Calu3 (cell line): ENCODE results near the gene SP1. TPM values are rescaled to one million over a fixed set of nuclear protein-coding genes. Genes with fewer than 3 reads are reported as not detected.
"Not testable (repeated sequence)": the region's sequence is repeated elsewhere in the genome, so short reads cannot be mapped to it uniquely, and the experiment has no call there.

ENCODE experiments used
- BruUV-seq: library from RNA; stranded (reverse); fragments of 400-500 nt; replicated peaks from 2 replicates; lab custom pipeline; 2021; lab: Mats Ljungman, UMichigan
- CTCF ChIA-PET: fragments of 300-600 bp; sonication (Branson Sonifier 250); formaldehyde crosslinking; loops from one replicate; lab custom pipeline; 2022; ENCODE audit warnings: antibody characterized with exemption; lab: Charles Lee
- DNase-seq: peaks from one replicate; pipeline ENCODE4 v3.0.0; 2022
- H3K27ac Mint-ChIP-seq: one replicate; pipeline ENCODE4 v1.8.0; 2022; ENCODE audit warnings: mixed read lengths; ENCODE audit not compliant: unreplicated experiment
- H3K27me3 Mint-ChIP-seq: one replicate; pipeline ENCODE4 v1.8.0; 2022; ENCODE audit warnings: mixed read lengths; ENCODE audit not compliant: unreplicated experiment
- H3K36me3 Mint-ChIP-seq: one replicate; pipeline ENCODE4 v1.8.0; 2022; ENCODE audit warnings: mild to moderate bottlenecking, moderate library complexity, mixed read lengths; ENCODE audit not compliant: insufficient read depth, unreplicated experiment
- H3K4me1 Mint-ChIP-seq: one replicate; pipeline ENCODE4 v1.8.0; 2022; ENCODE audit warnings: mild to moderate bottlenecking, low read depth, mixed read lengths; ENCODE audit not compliant: unreplicated experiment
- H3K4me3 Mint-ChIP-seq: one replicate; pipeline ENCODE4 v1.8.0; 2022; ENCODE audit warnings: mild to moderate bottlenecking, low read depth, moderate library complexity, mixed read lengths; ENCODE audit not compliant: unreplicated experiment
- H3K9me3 Mint-ChIP-seq: one replicate; pipeline ENCODE4 v1.8.0; 2022; ENCODE audit warnings: low read depth, mixed read lengths; ENCODE audit not compliant: unreplicated experiment
- CTCF ChIP-seq: fragments of 200-600 bp; IDR thresholded peaks from one replicate; pipeline ENCODE4 v1.8.0; 2022; ENCODE audit warnings: antibody characterized with exemption; ENCODE audit not compliant: unreplicated experiment
- intact Hi-C: fragments of 100-400 bp; cut with micrococcal nuclease; formaldehyde crosslinking; loops from one replicate; pipeline ENCODE4 v1.10.0; 2022; ENCODE audit not compliant: unreplicated experiment
- total RNA-seq: library from RNA; stranded (reverse); gene quantifications from 2 replicates; pipeline ENCODE4 v1.2.3, GENCODE V29; 2022

SP1 gene
- total RNA-seq, 1 experiment from 2014 or later, result 58.0 TPM

DNA sequence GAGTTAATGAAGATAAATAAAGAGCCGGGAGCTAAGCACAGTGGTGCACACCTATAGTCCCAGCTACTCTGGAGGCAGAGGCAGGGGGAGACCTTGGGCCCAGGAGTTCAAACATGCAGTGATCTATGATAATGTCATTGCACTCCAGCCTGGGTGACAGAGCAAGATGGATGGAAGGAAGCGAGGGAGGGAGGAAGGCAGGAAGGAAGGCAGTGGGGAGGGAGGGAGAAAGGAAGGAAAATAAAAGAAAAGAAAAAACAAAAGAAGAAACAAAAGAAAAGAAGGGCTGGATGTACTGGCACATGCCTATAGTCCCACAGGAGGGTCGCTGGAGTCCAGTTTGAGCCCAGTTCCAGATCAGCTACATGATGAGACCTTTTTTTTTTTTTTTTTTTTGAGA, 24.9 kb upstream of the SP1 start:
- Mint-ChIP-seq H3K4me3 (no peak overlapping the region), H3K27ac (no peak overlapping the region), H3K36me3 (no peaks in the 10 kb centered on the region), H3K27me3 (no peaks in the 10 kb centered on the region), H3K4me1 (peaks cover 9% of the 10 kb centered on the region), H3K9me3 (no peaks in the 10 kb centered on the region)
- TF ChIP-seq CTCF, result no peak
- no peak for DNase-seq
- CTCF ChIA-PET, result interaction anchor here (0.9 kb wide), 1 partner anchor 66 kb away, joined by 3 read pairs; no protein-coding TSS in a partner anchor
- intact Hi-C loops, result no loop called here
- BruUV-seq, result no TSS peak

- Mint-ChIP-seq H3K9me3 (no peaks in the 10 kb centered on the region), H3K4me1 (no peaks in the 10 kb centered on the region), H3K27me3 (no peaks in the 10 kb centered on the region), H3K4me3 (no peak overlapping the region), H3K36me3 (no peaks in the 10 kb centered on the region), H3K27ac (no peak overlapping the region)
- BruUV-seq, result no TSS peak
- TF ChIP-seq CTCF, result no peak
- intact Hi-C loops, result no loop called here
- CTCF ChIA-PET, result no interaction called here
- no peak for DNase-seq
These were observed 21.0 kb upstream of the SP1 start for GRCh38 chr12:53358836-53359419.

- DNase-seq, H3K9me3 Mint-ChIP-seq, H3K36me3 Mint-ChIP-seq, CTCF ChIA-PET, H3K4me3 Mint-ChIP-seq, BruUV-seq, H3K27me3 Mint-ChIP-seq, H3K27ac Mint-ChIP-seq, intact Hi-C loops: not testable (repeated sequence)
- H3K4me1 Mint-ChIP-seq, result peaks cover 16% of the 10 kb centered on the region
These were observed 18.3 kb upstream of the SP1 start for GRCh38 chr12:53361638-53362037.

- Mint-ChIP-seq H3K36me3 (no peaks in the 10 kb centered on the region), H3K27ac (peak overlapping the region; percentile 33), H3K9me3 (no peaks in the 10 kb centered on the region), H3K27me3 (no peaks in the 10 kb centered on the region), H3K4me3 (no peak overlapping the region), H3K4me1 (peaks cover 16% of the 10 kb centered on the region)
- CTCF ChIA-PET, result interaction anchor here (0.6 kb wide), 1 partner anchor 124 kb away, joined by 4 read pairs; no protein-coding TSS in a partner anchor
- no peak for DNase-seq
- BruUV-seq, result no TSS peak
- intact Hi-C loops, result no loop called here
- no peak for TF ChIP-seq CTCF
These were observed 14.6 kb upstream of the SP1 start for GRCh38 chr12:53365245-53365904.

GRCh38 chr12:53373554-53374133, 6.3 kb upstream of the SP1 start:
- CTCF ChIA-PET, H3K27ac Mint-ChIP-seq, H3K9me3 Mint-ChIP-seq, BruUV-seq, H3K4me3 Mint-ChIP-seq, DNase-seq, H3K27me3 Mint-ChIP-seq, intact Hi-C loops: not testable (repeated sequence)
- peaks cover 21% of the 10 kb centered on the region for H3K36me3 Mint-ChIP-seq
- peaks cover 15% of the 10 kb centered on the region for H3K4me1 Mint-ChIP-seq

DNA sequence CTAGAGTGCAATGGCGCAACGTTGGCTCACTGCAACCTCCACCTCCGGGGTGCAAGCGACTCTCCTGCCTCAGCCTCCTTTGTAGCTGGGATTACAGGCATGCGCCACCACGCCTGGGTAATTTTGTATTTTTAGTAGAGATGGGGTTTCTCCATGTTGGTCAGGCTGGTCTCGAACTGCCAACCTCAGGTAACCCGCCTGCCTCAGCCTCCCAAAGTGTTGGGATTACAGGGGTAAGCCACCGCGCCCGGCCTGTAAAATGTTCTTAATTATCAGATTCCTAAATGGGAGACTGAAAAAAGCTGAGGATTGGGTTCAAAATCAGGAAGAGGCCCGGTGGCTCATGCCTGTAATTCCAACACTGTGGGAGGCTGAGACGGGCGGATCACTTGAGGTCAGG, 5.7 kb upstream of the SP1 start:
- H3K9me3 Mint-ChIP-seq, intact Hi-C loops, DNase-seq, H3K27me3 Mint-ChIP-seq, H3K4me3 Mint-ChIP-seq, H3K27ac Mint-ChIP-seq, BruUV-seq, CTCF ChIA-PET: not testable (repeated sequence)
- H3K4me1 Mint-ChIP-seq, result peaks cover 15% of the 10 kb centered on the region
- H3K36me3 Mint-ChIP-seq, result peaks cover 21% of the 10 kb centered on the region
